NCI-H1105 (cell line): ENCODE results near the gene GFRAL.
"Not testable (repeated sequence)": the region's sequence is repeated elsewhere in the genome, so short reads cannot be mapped to it uniquely, and the experiment has no call there.

ENCODE experiments used
- DNase-seq: peaks from one replicate; lab custom pipeline; 2025; lab: John Stamatoyannopoulos, UW

Gene GFRAL

DNA sequence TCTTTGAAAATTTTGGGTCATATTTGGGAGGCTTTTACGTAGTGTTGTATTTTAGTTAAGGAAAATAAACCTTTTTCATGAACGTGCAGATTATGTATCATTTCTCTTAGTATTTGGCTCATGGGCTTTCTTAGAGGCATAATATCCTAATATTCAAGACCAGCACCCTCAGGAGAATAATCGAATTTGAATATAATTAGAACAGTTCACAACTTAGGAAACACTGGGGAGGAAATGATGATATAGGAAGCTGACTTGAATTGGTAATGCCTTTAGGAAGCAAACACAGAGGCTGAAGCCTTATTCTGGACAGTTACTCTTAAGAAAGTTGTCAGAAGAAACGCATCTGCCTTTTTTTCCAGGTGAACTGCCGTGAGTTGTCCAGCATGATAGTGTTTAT is at the start of gene GFRAL:
GFRAL (plus strand) TSS at position 301 of the 400 bp plus-strand sequence; CDS start at position 387, 86 bp downstream.
- no peak for DNase-seq

- no peak for DNase-seq
These were observed 49.6 kb upstream of the GFRAL start for GRCh38 chr6:55277646-55278045.

- DNase-seq = no peak
These were observed 46.1 kb upstream of the GFRAL start for GRCh38 chr6:55281215-55281614.

GRCh38 chr6:55282115-55282514 is 45.2 kb upstream of the GFRAL start:
- DNase-seq = no peak

GRCh38 chr6:55286824-55287223 is 40.4 kb upstream of the GFRAL start:
- DNase-seq = no peak

GRCh38 chr6:55290736-55291135 is 36.5 kb upstream of the GFRAL start:
- DNase-seq = no peak

DNA sequence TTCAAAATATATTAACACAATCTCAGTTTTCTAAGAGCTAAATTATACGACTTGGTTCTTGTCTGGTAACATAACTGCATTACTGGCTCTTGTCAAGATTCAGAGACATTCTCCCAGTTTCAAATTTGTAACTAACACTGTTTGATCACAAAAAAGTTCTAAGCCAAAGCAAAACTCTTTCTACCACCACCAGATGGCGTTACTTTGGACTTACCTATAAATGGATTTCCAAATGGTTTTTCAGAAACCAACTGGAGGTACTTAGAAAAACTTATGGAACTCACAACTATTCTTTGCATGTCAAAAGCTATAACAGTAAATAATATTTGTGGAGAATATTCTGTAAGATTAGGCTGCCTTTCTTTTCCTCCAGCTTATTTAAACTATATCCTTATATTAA is 34.2 kb upstream of the GFRAL start:
- DNase-seq = no peak

DNA sequence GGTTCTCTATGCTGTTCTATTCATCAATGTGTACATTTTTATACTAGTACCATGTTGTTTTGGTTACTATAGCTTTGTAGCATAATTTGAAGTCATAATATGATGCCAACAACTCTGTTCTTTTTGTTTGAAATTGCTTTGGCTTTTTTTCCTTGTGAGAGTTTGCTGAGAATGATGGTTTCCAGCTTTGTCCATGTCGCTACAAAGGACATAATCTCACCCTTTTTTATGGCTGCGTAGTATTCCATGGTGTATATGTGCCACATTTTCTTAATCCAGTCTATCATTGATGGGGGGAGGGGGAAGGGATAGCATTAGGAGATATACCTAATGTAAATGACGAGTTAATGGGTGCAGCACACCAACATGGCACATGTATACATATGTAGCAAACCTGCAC is 30.1 kb upstream of the GFRAL start:
- not testable (repeated sequence) for DNase-seq

GRCh38 chr6:55299286-55299985 is 27.8 kb upstream of the GFRAL start:
- no peak for DNase-seq

GRCh38 chr6:55304747-55305146 is 22.5 kb upstream of the GFRAL start:
- DNase-seq = no peak

DNA sequence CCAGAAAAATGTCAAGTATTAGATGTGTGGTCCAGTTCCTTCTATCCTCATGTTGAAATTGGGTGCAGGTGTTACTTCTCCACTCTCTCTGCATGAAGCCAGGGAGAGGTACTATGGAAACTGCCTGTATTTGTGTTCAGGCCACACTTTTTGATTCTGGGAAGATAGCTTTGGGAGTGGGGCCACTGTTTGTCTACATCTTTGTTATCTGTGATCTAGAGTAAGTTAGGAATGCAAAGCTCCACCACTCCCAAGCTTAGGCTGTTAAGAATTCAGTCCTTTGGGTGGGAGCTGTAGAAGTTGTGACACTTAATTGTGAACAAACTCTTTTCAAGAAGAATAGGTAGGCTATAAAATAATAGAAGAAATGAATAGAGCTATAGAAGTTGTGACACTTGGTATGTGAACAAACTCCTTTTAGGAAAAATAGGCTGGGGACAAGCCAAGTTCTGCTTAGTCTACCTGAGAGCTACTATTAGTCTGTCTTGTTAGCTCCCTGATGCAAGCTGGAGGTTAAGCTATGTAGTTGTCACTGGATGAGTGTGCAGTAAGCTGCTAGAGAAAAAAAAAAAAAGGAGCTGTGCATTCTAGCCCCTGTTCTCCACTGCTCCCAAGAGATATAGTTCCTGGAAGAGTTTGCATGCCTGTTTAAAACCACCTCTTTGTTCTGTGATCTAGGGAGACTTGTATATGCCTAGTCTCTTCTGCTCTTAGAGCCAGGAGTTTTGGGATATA is 7.1 kb upstream of the GFRAL start:
- no peak for DNase-seq

- no peak for DNase-seq
These were observed 6.6 kb upstream of the GFRAL start for GRCh38 chr6:55320696-55321086.

DNA sequence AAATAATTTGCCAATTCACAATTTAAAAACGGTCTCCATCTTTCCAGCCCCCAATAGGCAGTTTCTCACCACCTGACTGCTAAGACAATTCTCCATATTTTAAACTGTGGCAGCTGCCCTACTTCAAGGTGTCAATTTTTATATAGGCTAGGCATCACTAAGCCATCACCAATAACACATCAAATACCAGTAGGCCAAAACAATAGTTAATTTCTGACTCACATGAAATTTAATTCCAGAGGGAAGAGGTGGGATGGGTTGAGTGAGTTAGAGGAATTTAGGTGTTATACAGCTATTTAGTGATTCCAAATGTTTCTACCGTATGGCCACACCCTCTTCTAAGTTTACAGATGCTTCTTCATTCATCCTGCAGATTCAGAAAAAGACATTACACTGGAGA is 49.9 kb downstream of the GFRAL start:
- DNase-seq = no peak

DNA sequence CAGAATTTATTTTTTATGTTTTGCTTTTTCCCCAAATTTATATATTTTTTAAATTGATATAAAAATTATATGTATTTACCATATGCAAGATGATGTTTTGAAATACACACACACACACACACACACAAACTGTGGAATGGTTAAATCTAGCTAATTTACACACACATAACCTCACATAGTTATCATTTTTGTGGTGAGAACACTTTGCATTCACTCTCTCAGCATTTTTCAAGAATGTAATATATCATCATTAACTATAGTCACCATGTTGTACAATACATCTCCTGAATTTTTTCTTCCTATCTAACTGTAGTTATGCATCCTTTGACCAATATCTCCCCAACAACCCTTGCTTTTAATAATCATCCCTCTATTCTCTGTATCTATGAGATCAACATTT is 52.2 kb downstream of the GFRAL start:
- no peak for DNase-seq

GRCh38 chr6:55379895-55380294 is 52.6 kb downstream of the GFRAL start:
- DNase-seq = no peak

DNA sequence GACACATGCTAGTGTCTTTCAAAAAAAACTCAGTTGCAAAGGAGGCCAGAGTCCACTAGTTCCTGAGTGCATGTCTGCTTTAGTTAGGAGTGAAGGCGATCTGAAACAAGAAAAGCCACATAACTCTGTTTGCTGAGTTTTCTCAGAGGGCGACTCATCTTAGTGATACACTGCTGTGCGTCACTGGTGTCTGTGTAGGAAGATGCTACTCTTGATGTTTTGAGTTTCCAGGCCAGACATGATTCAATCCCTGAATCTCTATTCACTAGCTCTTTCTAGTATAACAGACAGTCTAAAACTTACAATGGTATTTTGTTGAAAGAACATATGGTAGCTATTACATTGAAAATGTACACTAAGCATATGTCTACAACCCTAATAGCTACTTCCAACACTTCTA is 60.9 kb downstream of the GFRAL start:
- no peak for DNase-seq

DNA sequence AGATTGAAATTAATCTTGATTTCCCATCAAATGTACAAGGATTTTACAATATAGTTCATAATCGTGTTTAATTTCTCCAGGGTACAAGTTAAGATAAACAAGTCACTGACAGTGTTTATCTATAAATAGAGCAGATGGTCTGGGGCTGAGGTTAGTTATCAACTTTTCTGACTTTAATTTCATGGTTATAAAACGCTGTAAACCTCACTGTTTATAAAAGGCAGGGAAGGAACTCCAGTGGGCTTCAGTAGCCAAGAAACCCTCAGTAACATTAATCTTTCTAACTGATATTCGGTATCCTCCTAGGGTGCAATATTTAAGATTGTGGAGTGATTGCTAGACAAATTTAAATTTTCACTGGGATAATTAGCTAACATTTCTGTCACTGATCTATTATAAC is 68.6 kb downstream of the GFRAL start:
- DNase-seq = no peak

- DNase-seq = no peak
These were observed 70.7 kb downstream of the GFRAL start for GRCh38 chr6:55397986-55398385.

DNA sequence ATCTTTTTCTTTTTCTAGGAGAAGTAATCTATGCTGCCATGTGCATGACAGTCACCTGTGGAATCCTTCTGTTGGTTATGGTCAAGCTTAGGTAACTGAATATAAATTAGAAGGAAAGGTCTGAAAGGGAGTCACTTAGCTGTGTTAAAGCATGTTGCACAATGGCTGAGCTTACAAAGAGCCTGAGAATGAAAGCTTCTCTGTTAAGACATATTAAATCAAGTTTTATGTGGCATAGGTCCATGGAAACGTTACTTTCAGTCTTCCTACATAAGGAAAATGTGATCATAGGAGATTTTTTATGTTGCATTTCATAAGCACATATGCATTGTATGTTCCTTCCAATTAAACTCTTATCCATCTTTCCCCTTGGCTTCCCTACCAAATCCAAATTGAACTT is 72.1 kb downstream of the GFRAL start:
- no peak for DNase-seq

- no peak for DNase-seq
These were observed 78.4 kb downstream of the GFRAL start for GRCh38 chr6:55405474-55406235.

GRCh38 chr6:55410674-55411073 is 83.4 kb downstream of the GFRAL start:
- no peak for DNase-seq

DNA sequence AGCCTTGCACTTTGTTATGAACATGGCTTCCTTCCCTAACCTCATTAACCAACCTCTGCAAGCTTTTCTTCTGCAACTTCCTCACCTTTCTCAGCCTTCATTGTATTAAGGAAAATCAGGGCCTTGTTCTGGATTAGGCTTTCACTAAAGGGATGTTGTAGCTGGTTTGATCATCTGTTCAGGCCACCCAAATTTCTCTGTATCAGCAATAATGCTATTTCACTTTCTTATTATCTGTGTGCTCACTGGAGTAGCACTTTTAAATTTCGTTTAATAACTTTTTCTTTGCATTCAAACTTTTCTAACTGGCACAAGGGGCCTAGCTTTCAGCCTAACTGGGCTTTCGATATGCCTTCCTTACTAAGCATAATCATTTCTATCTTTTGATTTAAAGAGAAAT is 96.7 kb downstream of the GFRAL start:
- DNase-seq = no peak
